Left lung (tissue), 10 donors: ENCODE results near the gene GMDS. TPM values are rescaled to one million over a fixed set of nuclear protein-coding genes. Genes with fewer than 3 reads are reported as not detected.

Source experiments
- ATAC-seq: fragments of 200-7000 bp; cut with Tn5 transposase; one replicate; pipeline ENCODE4 v1.9.1; 2020; ENCODE audit warnings: moderate library complexity
- DNase-seq, 4 donors: peaks; one replicate each; pipeline ENCODE4 v3.0.0-alpha.2; 2013 to 2020
- H3K27ac ChIP-seq, 2 donors: fragments of 200-600 bp; sonication (generic) in 1 of 2; one replicate each; pipeline versions ENCODE4 v1.5.0 to v1.8.0; 2020 to 2021
- H3K27me3 ChIP-seq, 2 donors: fragments of 200-600 bp; sonication (generic) in 1 of 2; one replicate each; pipeline versions ENCODE4 v1.5.0 to v1.8.0; 2020 to 2021
- H3K36me3 ChIP-seq, 2 donors: fragments of 200-600 bp; sonication (generic) in 1 of 2; one replicate each; pipeline versions ENCODE4 v1.5.0 to v1.8.0; 2020 to 2021
- H3K4me1 ChIP-seq, 2 donors: fragments of 200-600 bp; one replicate each; pipeline ENCODE4 v1.8.0; 2021
- H3K4me3 ChIP-seq, 2 donors: fragments of 200-600 bp; sonication (generic) in 1 of 2; one replicate each; pipeline versions ENCODE4 v1.5.0 to v1.8.0; 2020 to 2021; ENCODE audit warnings: mild to moderate bottlenecking in 1 of 2
- H3K9me3 ChIP-seq, 2 donors: fragments of 200-600 bp; sonication (generic) in 1 of 2; one replicate each; pipeline versions ENCODE4 v1.5.0 to v1.8.0; 2020 to 2021
- intact Hi-C, 2 donors: fragments of 100-400 bp; cut with DNase I; formaldehyde crosslinking; loops; one replicate each; pipeline versions ENCODE4 v1.11.2 to v1.14.2; 2022
- polyA plus RNA-seq, 6 donors: library from polyadenylated mRNA; unstranded; fragments of 120-200 nt; gene quantifications; one replicate each; pipeline ENCODE4 v1.2.1, GENCODE V29; 2013; ENCODE audit not compliant: insufficient read length in 6 of 6
- total RNA-seq, 2 donors: library from RNA; stranded (reverse); fragmentation: NEBNext Ultra II Directional; extraction: Animal tissue kit (Norgen Biotek cat#: 25700); gene quantifications; one replicate each; pipeline ENCODE4 v1.2.1, GENCODE V29; 2021
- TF ChIP-seq, protein P1 (sequence below), 2 donors: fragments of 200-600 bp; sonication (generic) in 1 of 2; IDR thresholded peaks; one replicate each; pipeline versions ENCODE4 v1.5.0 to v1.8.0; 2021; ENCODE audit warnings: antibody characterized with exemption in 2 of 2
- donor health status: DM: no; HTN: yes; CAD: no.
- donor health status: DM: no; HTN: no; CAD: no.

The GMDS gene
- total and polyA plus RNA-seq, 8 donors = 16.5 to 25.4 (median 21.2) TPM

GRCh38 chr6:2222275-2222842, 23.0 kb downstream of the GMDS start:
- Histone ChIP-seq H3K4me3 (peak overlapping the region; percentile 26 to 43), H3K36me3 (no peaks in the 10 kb centered on the region), H3K27ac (peak overlapping the region; percentile 54 to 55), H3K4me1 (peaks cover 0 to 15% of the 10 kb centered on the region in 2 donors), H3K9me3 (no peaks in the 10 kb centered on the region), H3K27me3 (no peaks in the 10 kb centered on the region)
- ATAC-seq (peak; percentile 89), DNase-seq (no peak)
- intact Hi-C loops = no loop called here
- TF ChIP-seq, protein P1, sequence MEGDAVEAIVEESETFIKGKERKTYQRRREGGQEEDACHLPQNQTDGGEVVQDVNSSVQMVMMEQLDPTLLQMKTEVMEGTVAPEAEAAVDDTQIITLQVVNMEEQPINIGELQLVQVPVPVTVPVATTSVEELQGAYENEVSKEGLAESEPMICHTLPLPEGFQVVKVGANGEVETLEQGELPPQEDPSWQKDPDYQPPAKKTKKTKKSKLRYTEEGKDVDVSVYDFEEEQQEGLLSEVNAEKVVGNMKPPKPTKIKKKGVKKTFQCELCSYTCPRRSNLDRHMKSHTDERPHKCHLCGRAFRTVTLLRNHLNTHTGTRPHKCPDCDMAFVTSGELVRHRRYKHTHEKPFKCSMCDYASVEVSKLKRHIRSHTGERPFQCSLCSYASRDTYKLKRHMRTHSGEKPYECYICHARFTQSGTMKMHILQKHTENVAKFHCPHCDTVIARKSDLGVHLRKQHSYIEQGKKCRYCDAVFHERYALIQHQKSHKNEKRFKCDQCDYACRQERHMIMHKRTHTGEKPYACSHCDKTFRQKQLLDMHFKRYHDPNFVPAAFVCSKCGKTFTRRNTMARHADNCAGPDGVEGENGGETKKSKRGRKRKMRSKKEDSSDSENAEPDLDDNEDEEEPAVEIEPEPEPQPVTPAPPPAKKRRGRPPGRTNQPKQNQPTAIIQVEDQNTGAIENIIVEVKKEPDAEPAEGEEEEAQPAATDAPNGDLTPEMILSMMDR (IDR thresholded peaks at IDR 0.05) = no peak

GRCh38 chr6:2221726-2222274, 23.6 kb downstream of the GMDS start:
- Histone ChIP-seq H3K4me3 (peak overlapping the region; percentile 26 to 43), H3K4me1 (peaks cover 0 to 15% of the 10 kb centered on the region in 2 donors), H3K9me3 (no peaks in the 10 kb centered on the region), H3K36me3 (no peaks in the 10 kb centered on the region), H3K27me3 (no peaks in the 10 kb centered on the region), H3K27ac (peak overlapping the region; percentile 54 to 55)
- DNase-seq = no peak
- intact Hi-C loops = no loop called here
- ATAC-seq = peak; percentile 29
- TF ChIP-seq, protein P1 (IDR thresholded peaks at IDR 0.05) = no peak

DNA sequence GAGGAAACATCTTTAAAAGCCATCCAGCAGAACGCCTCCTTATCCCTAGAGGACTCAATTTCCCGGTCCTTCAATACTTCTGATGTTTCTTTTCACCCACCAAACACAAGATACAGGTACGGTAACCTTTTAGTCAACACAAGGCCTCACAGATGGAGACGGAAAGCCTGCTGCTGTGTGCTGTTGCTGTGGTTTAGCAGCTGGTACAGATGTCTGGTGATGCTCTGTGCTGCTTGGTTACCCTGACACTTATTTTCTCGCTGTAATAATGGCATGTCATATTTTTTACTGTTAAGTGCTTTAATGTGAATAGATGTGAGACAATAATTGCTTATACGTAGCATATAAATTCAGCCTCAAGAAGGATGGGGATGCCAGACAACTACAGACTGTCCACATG, 25.3 kb downstream of the GMDS start:
- ATAC-seq = no peak

GRCh38 chr6:2218866-2219265, 26.5 kb downstream of the GMDS start:
- no peak for DNase-seq
- no peak overlapping the region for H3K27ac ChIP-seq
- peaks cover 0 to 15% of the 10 kb centered on the region in 2 donors for H3K4me1 ChIP-seq
- ATAC-seq = no peak
- H3K4me3 ChIP-seq = no peak overlapping the region
- no peaks in the 10 kb centered on the region for H3K9me3 ChIP-seq
- TF ChIP-seq, protein P1 (IDR thresholded peaks at IDR 0.05) = no peak
- no peaks in the 10 kb centered on the region for H3K36me3 ChIP-seq
- no peaks in the 10 kb centered on the region for H3K27me3 ChIP-seq
- intact Hi-C loops = no loop called here

More for the DNA sequence above, 25.3 kb downstream of the GMDS start:
- TF ChIP-seq, protein P1 (IDR thresholded peaks at IDR 0.05) = no peak
- no peak for DNase-seq
- H3K9me3 ChIP-seq = no peaks in the 10 kb centered on the region
- H3K4me1 ChIP-seq = peaks cover 0 to 15% of the 10 kb centered on the region in 2 donors
- no peak overlapping the region for H3K27ac ChIP-seq
- H3K27me3 ChIP-seq = no peaks in the 10 kb centered on the region
- intact Hi-C loops = no loop called here
- H3K4me3 ChIP-seq = no peak overlapping the region
- no peaks in the 10 kb centered on the region for H3K36me3 ChIP-seq

DNA sequence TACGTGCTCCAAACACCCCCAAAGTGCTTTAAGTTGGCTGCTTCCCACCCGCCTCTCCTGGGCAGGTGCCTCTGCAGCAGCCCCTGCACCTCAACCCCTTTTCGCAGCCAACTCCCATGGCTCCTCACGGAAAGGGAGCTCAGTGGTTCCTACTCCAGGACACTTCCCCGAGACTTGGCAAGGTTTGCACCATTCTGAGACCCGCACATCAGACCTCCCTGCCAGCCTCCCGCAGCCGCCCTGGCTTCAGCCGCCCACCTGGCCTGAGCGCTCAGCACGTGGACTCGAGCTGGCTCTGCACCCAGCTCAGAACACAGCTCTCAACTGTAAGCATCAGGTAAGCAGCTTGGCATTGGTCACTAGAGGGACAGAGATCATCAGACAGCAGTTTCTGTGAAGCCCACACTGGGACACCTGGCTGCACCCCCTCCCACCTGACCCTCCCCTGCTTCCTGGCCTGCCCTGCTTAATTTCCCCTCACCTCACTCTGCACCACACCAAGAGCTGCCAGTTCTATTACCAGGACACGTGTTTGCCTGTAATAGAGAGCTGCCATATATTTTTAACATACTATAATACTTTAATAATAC, 28.5 kb downstream of the GMDS start:
- intact Hi-C loops = no loop called here
- ATAC-seq (no peak), DNase-seq (no peak)
- no peak overlapping the region for H3K4me3 ChIP-seq
- TF ChIP-seq, protein P1 (IDR thresholded peaks at IDR 0.05) = no peak
- H3K27ac ChIP-seq = no peak overlapping the region
- no peaks in the 10 kb centered on the region for H3K9me3 ChIP-seq
- peaks cover 0 to 8% of the 10 kb centered on the region in 2 donors for H3K4me1 ChIP-seq
- no peaks in the 10 kb centered on the region for H3K27me3 ChIP-seq
- no peaks in the 10 kb centered on the region for H3K36me3 ChIP-seq
